Measurements from ENCODE around the gene MYL6.

- no peak for TF ChIP-seq GATA3 (IDR thresholded peaks at IDR 0.05; ENCODE audit: low read depth, low read length)
- TF ChIP-seq GATA2 (IDR thresholded peaks at IDR 0.05; ENCODE audit: low read depth, low read length), result no peak
Observed at GRCh38 chr12:56129206-56129941, 28.8 kb upstream of the MYL6 start.
